CD4-positive, CD25-positive, alpha-beta regulatory T cell (primary cell): ENCODE results near the gene DUSP23. TPM values are rescaled to one million over a fixed set of nuclear protein-coding genes. Genes with fewer than 3 reads are reported as not detected.
A peak's percentile ranks its signal among the peaks of the same experiment; 100 is the strongest.

Source experiments
- ATAC-seq, 2 donors: fragments of 150-1000 bp; cut with Tn5 transposase; one replicate each; pipeline ENCODE4 v1.10.0; 2021; ENCODE audit warnings: low read depth in 2 of 2, moderate number of reproducible peaks in 2 of 2, moderate library complexity in 1 of 2
- DNase-seq, 3 donors: peaks; one replicate each; pipeline versions ENCODE4 v3.0.0 to v3.0.0-alpha.2; 2012 to 2022; ENCODE audit warnings: mixed read lengths in 1 of 3
- H3K27ac ChIP-seq: one replicate; pipeline ENCODE4 v1.7.0; 2013; ENCODE audit warnings: mild to moderate bottlenecking, low read length; ENCODE audit not compliant: insufficient read depth, poor library complexity, severe bottlenecking
- H3K27me3 ChIP-seq: one replicate; pipeline ENCODE4 v1.7.0; 2013; ENCODE audit warnings: low read length; ENCODE audit not compliant: control insufficient read depth, insufficient read depth
- H3K36me3 ChIP-seq: one replicate; pipeline ENCODE4 v1.7.0; 2013; ENCODE audit warnings: mild to moderate bottlenecking, low read length, moderate library complexity; ENCODE audit not compliant: control insufficient read depth, insufficient read depth
- H3K4me1 ChIP-seq: 2 replicates; pipeline ENCODE4 v1.7.0; 2013; ENCODE audit warnings: mild to moderate bottlenecking, low read length; ENCODE audit not compliant: insufficient read depth, control insufficient read depth, poor library complexity, severe bottlenecking
- H3K4me3 ChIP-seq: one replicate; pipeline ENCODE4 v1.7.0; 2013; ENCODE audit warnings: low read depth, mild to moderate bottlenecking, low read length, moderate library complexity
- H3K9me3 ChIP-seq, 2 experiments: 1 replicate in 1 of 2; 2 replicates in 1 of 2; pipeline ENCODE4 v1.7.0; 2013; ENCODE audit warnings: low read length in 2 of 2, mild to moderate bottlenecking in 1 of 2, moderate library complexity in 1 of 2; ENCODE audit not compliant: control insufficient read depth in 2 of 2
- H3K27ac Mint-ChIP-seq, 3 donors: one replicate each; pipeline ENCODE4 v1.8.0; 2020 to 2022; ENCODE audit warnings: mild to moderate bottlenecking in 3 of 3, mixed read lengths in 3 of 3, moderate library complexity in 2 of 3
- H3K27me3 Mint-ChIP-seq: one replicate; pipeline ENCODE4 v1.8.0; 2022; ENCODE audit warnings: mild to moderate bottlenecking, mixed read lengths
- H3K36me3 Mint-ChIP-seq: one replicate; pipeline ENCODE4 v1.8.0; 2020; ENCODE audit warnings: mixed read lengths
- H3K4me1 Mint-ChIP-seq, 4 donors: one replicate each; pipeline ENCODE4 v1.8.0; 2020 to 2022; ENCODE audit warnings: mixed read lengths in 4 of 4, mild to moderate bottlenecking in 1 of 4
- H3K4me3 Mint-ChIP-seq, 4 donors: one replicate each; pipeline ENCODE4 v1.8.0; 2020 to 2022; ENCODE audit warnings: mild to moderate bottlenecking in 4 of 4, mixed read lengths in 4 of 4, moderate library complexity in 3 of 4
- H3K9me3 Mint-ChIP-seq, 7 donors: one replicate each; pipeline ENCODE4 v1.8.0; 2020 to 2022; ENCODE audit warnings: mixed read lengths in 7 of 7, mild to moderate bottlenecking in 3 of 7, moderate library complexity in 2 of 7
- polyA plus RNA-seq, 4 donors: library from polyadenylated mRNA; unstranded; fragments of 300-500 nt; fragmentation: Illumina TruSeq; gene quantifications; one replicate each; pipeline ENCODE4 v1.2.3, GENCODE V29; 2021
- total RNA-seq: library from RNA; stranded (reverse); gene quantifications from one replicate; pipeline ENCODE4 v1.2.3, GENCODE V29; 2022

The DUSP23 gene
- 11.1 TPM for total RNA-seq
- 10 to 100 TPM; 43.7 to 52.0 (median 47.3) TPM for polyA plus RNA-seq

DNA sequence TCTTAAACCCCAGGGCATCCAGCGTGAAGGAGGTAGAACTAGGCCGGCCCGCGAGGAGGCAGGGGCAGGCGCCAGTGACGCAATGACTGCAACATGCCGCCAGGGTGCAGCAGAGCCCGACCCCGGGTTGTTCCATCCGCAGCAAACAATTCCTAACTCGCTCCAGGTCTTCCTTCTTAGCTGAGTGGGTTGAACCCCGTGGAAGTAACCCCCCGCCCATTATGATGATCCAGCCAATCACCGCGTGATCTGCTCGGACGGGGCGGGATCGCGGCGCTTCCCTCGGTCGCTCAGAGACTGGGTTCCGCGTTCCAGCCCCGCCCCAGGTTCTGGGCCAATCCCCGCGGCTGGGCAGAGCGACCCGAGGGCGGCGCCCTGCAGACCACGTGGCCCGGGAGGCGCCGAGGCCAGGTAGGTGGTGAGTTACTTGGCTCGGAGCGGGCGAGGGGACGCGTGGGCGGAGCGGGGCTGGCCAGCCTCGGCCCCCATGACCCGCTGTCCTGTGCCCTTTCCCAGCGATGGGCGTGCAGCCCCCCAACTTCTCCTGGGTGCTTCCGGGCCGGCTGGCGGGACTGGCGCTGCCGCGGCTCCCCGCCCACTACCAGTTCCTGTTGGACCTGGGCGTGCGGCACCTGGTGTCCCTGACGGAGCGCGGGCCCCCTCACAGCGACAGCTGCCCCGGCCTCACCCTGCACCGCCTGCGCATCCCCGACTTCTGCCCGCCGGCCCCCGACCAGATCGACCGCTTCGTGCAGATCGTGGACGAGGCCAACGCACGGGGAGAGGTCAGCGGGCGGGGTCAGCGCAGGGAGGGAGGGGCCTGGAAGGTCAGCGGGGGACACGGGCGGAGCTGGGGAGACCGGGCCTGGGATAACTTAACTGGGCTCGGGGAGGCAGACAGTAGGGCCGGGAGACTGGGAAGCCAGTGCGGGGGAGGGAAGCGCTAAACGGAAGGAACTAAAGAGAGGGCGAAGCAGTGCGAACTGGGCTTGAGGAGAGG lies at the start of gene DUSP23:
Gene DUSP23, plus strand, starts transcription at position 380 of the 1,000 bp plus-strand sequence. Its CDS starts 139 bp downstream, at position 519.
- no peaks in the 10 kb centered on the region for H3K9me3 ChIP-seq
- H3K4me3 Mint-ChIP-seq: peak within 1 kb of the TSS; percentile 90 to 92 (median 90)
- H3K27ac Mint-ChIP-seq: peak within 1 kb of the TSS; percentile 7 to 91 (median 88)
- H3K27ac ChIP-seq: peak within 1 kb of the TSS; percentile 61
- DNase-seq (peak; percentile 94 to 97 (median 94)), ATAC-seq (peak; percentile 95 to 97)
- H3K4me1 ChIP-seq: peaks cover 11% of the 10 kb centered on the region
- H3K9me3 Mint-ChIP-seq: no peaks in the 10 kb centered on the region
- no peaks in the 10 kb centered on the region for H3K36me3 Mint-ChIP-seq
- peaks cover 0 to 33% (median 5%) of the 10 kb centered on the region in 4 donors for H3K4me1 Mint-ChIP-seq
- peak within 1 kb of the TSS; percentile 88 for H3K4me3 ChIP-seq
- peaks cover 1% of the 10 kb centered on the region for H3K27me3 Mint-ChIP-seq
- peaks cover 4% of the 10 kb centered on the region for H3K27me3 ChIP-seq
- H3K36me3 ChIP-seq: no peaks in the 10 kb centered on the region

DNA sequence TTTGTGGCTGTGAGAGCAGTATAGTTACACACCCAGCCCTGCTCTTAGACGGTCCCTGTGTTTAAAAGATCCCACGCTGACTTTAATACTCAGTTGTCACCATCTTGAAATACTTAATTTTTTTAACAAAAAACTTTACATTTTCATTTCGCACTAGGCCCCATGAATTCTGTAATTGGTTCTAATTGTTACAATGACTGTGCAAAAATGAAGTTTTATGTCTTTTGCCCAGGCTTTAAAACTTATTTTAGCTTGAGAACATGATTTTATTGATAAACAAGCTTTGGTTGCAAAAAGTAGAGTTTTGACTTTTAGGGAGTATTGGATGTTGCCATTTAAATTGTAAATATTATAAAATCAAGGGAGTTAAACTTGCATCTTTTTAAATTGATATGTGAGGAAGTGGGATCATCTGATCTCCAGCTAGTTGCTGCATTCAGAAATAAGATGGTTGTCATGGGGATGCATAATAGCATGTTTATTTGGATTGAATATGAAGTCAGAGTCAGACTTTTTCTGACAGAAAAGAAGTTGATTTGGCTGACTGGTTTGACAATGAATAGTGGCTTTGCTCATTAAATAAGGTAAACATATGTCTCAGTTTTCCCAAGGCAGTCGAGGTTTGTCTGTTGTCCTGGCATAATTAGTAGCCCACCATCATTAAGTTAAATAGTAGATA lies 43.4 kb upstream of the DUSP23 start:
- no peak for ATAC-seq

GRCh38 chr1:159743651-159744410 lies 36.9 kb upstream of the DUSP23 start:
- peaks cover 2% of the 10 kb centered on the region for H3K27me3 ChIP-seq
- DNase-seq (no peak), ATAC-seq (no peak)
- H3K27ac ChIP-seq: no peak overlapping the region
- no peaks in the 10 kb centered on the region for H3K9me3 ChIP-seq
- no peaks in the 10 kb centered on the region for H3K36me3 ChIP-seq
- peaks cover 0 to 7% (median 0%) of the 10 kb centered on the region in 7 donors for H3K9me3 Mint-ChIP-seq
- peaks cover 0 to 2% (median 0%) of the 10 kb centered on the region in 4 donors for H3K4me1 Mint-ChIP-seq
- H3K4me3 ChIP-seq: no peak overlapping the region
- no peaks in the 10 kb centered on the region for H3K4me1 ChIP-seq
- H3K36me3 Mint-ChIP-seq: no peaks in the 10 kb centered on the region
- peaks cover 26% of the 10 kb centered on the region for H3K27me3 Mint-ChIP-seq
- no peak overlapping the region for H3K27ac Mint-ChIP-seq
- H3K4me3 Mint-ChIP-seq: no peak overlapping the region

More for the DNA sequence above, 43.4 kb upstream of the DUSP23 start:
- Mint-ChIP-seq H3K36me3 (no peaks in the 10 kb centered on the region), H3K9me3 (peaks cover 0 to 5% (median 2%) of the 10 kb centered on the region in 7 donors), H3K27me3 (peaks cover 22% of the 10 kb centered on the region), H3K27ac (no peak overlapping the region), H3K4me3 (no peak overlapping the region), H3K4me1 (no peaks in the 10 kb centered on the region)
- H3K4me3 ChIP-seq: no peak overlapping the region
- no peaks in the 10 kb centered on the region for H3K27me3 ChIP-seq
- H3K27ac ChIP-seq: no peak overlapping the region
- H3K9me3 ChIP-seq: no peaks in the 10 kb centered on the region
- DNase-seq: no peak
- no peaks in the 10 kb centered on the region for H3K4me1 ChIP-seq
- H3K36me3 ChIP-seq: no peaks in the 10 kb centered on the region

- Histone ChIP-seq H3K36me3 (no peaks in the 10 kb centered on the region), H3K4me1 (no peaks in the 10 kb centered on the region), H3K9me3 (no peaks in the 10 kb centered on the region), H3K27ac (no peak overlapping the region), H3K27me3 (peaks cover 2% of the 10 kb centered on the region), H3K4me3 (no peak overlapping the region)
- Mint-ChIP-seq H3K4me1 (peaks cover 0 to 2% (median 0%) of the 10 kb centered on the region in 4 donors), H3K27ac (no peak overlapping the region), H3K27me3 (peaks cover 20% of the 10 kb centered on the region), H3K36me3 (no peaks in the 10 kb centered on the region), H3K9me3 (peaks cover 0 to 7% (median 2%) of the 10 kb centered on the region in 7 donors), H3K4me3 (no peak overlapping the region)
- DNase-seq: no peak
- no peak for ATAC-seq
These were observed 34.1 kb upstream of the DUSP23 start for GRCh38 chr1:159746666-159747065.

- Histone ChIP-seq H3K4me1 (no peaks in the 10 kb centered on the region), H3K4me3 (no peak overlapping the region), H3K27me3 (peaks cover 2% of the 10 kb centered on the region), H3K27ac (no peak overlapping the region), H3K9me3 (no peaks in the 10 kb centered on the region), H3K36me3 (no peaks in the 10 kb centered on the region)
- Mint-ChIP-seq H3K36me3 (no peaks in the 10 kb centered on the region), H3K9me3 (peaks cover 0 to 2% (median 0%) of the 10 kb centered on the region in 7 donors), H3K27ac (no peak overlapping the region), H3K4me3 (no peak overlapping the region), H3K4me1 (peaks cover 0 to 2% (median 0%) of the 10 kb centered on the region in 4 donors), H3K27me3 (peaks cover 21% of the 10 kb centered on the region)
- DNase-seq (no peak), ATAC-seq (no peak)
These were observed 32.4 kb upstream of the DUSP23 start for GRCh38 chr1:159748370-159748769.

DNA sequence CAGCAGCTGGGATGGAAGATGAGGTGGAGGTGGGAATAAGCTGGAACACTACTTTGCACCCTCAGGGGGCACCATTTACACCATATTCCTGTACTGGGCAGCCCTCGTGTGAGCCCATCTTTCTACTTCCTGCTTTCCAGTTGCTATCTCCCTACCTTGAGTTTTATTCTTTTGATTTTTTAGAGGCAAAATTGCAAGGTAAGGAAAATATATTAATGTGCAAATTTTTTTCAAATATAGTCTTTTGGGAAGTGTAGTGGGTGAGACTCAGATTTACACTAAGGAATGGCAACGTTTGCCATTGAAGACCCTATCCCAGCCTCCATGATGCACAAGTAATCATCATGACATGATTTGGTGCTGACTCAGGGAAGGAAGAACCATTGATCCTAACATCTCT lies 31.1 kb upstream of the DUSP23 start:
- peaks cover 0 to 2% (median 0%) of the 10 kb centered on the region in 7 donors for H3K9me3 Mint-ChIP-seq
- Histone ChIP-seq H3K27ac (no peak overlapping the region), H3K4me3 (no peak overlapping the region), H3K36me3 (no peaks in the 10 kb centered on the region), H3K9me3 (no peaks in the 10 kb centered on the region), H3K27me3 (peaks cover 2% of the 10 kb centered on the region), H3K4me1 (no peaks in the 10 kb centered on the region)
- no peak overlapping the region for H3K27ac Mint-ChIP-seq
- H3K27me3 Mint-ChIP-seq: peaks cover 23% of the 10 kb centered on the region
- H3K4me1 Mint-ChIP-seq: peaks cover 0 to 2% (median 0%) of the 10 kb centered on the region in 4 donors
- no peak for DNase-seq
- ATAC-seq: no peak
- no peaks in the 10 kb centered on the region for H3K36me3 Mint-ChIP-seq
- no peak overlapping the region for H3K4me3 Mint-ChIP-seq

DNA sequence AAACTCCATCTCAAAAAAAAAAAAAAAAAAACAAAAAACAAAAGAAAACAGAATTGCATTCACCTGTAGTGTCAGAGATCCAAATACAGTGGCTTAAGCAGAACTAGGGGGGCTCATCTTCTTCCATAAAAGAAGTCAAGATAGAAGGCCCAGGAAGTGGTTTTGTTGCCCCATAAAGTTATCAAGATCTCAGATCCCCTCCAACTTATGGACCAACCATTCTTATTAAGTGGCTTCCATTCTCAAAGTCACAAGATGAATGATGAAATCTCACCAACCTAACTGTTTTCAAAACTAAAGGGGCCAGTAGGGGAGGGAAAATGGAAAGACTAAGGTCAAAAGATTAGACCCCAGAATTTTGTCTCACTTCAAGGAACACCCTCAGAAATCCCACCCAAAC lies 30.1 kb upstream of the DUSP23 start:
- peaks cover 27% of the 10 kb centered on the region for H3K27me3 Mint-ChIP-seq
- Histone ChIP-seq H3K27me3 (peaks cover 2% of the 10 kb centered on the region), H3K4me3 (no peak overlapping the region), H3K36me3 (no peaks in the 10 kb centered on the region), H3K9me3 (no peaks in the 10 kb centered on the region), H3K4me1 (no peaks in the 10 kb centered on the region), H3K27ac (no peak overlapping the region)
- H3K4me1 Mint-ChIP-seq: peaks cover 0 to 2% (median 0%) of the 10 kb centered on the region in 4 donors
- no peak for ATAC-seq
- no peak overlapping the region for H3K4me3 Mint-ChIP-seq
- H3K27ac Mint-ChIP-seq: no peak overlapping the region
- no peak for DNase-seq
- peaks cover 0 to 2% (median 0%) of the 10 kb centered on the region in 7 donors for H3K9me3 Mint-ChIP-seq
- no peaks in the 10 kb centered on the region for H3K36me3 Mint-ChIP-seq
